SHP77 (cell line): ENCODE data around the gene ADORA1.

Source experiments
- DNase-seq, 2 experiments: peaks; one replicate each; lab custom pipeline; 2025; lab: John Stamatoyannopoulos, UW

The ADORA1 gene

DNA sequence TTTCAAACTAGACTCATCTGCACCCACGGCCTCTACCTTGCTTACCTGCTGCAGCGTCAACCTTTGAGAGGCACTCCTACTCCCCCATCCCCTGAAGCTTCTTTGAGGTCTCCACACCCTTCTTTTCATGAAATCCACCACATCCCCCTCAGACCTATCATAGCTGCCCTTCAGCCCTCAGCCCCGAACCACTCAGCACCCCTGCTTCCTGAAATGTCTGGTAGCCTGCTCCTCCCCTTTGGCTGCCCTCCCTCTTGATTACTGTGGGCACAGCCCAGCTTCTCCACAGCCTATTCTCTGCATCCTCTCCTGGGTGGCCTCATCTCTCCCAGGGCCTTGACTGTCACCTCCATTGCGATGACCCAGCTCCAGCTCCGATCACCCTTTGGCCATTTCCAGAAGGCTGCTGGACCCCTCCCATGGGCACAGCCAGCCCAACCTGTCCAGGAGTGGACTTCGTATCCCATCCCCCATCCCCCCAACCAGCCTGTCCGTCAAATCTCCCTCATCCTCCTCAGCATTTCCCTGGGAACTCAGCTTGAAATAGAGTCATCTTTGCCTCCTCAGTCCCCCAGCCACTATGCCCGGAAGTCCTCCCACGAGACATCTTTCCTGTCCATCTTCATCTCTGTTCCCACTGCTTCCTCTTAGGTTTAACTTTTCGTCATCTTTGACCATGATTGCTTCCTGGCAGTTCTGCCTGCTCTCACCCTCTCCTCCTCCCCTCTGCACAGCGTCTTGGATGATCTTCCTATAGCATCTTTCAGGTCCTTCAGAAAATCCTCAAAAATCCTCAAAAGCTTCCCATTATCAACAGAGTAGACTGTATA is 6.1 kb upstream of the ADORA1 start:
- no peak for DNase-seq

DNA sequence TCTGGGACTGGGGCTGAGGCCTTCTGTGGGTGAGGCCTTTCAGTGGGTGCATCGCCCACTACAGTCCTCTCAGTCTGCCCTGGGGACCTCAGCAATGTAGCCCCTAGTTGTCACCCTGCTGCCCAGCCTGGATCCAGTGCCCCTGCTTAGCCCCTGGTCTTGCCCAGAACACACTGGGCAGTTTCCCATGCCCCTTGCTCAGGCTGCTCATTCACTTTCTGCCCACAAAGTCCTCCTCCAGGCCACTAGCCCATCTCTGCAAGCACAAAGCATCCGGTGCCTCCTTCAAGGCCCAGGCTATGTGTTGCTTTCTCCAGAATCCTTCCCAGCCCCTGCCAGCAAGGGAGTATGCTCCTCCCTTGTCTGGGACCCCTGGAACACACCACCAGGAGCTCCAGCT is 5.4 kb upstream of the ADORA1 start:
- DNase-seq: no peak

DNA sequence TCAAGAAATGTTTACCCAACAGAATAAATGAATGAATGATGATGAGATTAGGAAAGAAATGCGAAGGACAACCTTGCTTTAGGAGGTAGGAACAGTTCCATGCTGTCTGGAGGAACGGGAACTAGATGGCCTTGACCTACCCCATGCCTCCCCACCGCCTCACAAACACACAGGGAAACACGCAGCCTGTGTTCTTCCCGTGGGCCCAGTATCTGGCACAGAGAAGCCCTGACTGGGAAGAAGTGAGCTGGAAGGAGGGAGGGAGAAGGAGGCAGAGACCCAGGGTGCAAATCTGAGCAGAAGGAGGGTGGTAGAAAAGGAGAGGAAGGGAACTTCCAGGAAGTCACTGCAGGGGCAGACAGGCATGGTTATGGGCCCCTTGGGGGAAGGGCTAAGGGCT is 3.5 kb upstream of the ADORA1 start:
- DNase-seq: no peak

DNA sequence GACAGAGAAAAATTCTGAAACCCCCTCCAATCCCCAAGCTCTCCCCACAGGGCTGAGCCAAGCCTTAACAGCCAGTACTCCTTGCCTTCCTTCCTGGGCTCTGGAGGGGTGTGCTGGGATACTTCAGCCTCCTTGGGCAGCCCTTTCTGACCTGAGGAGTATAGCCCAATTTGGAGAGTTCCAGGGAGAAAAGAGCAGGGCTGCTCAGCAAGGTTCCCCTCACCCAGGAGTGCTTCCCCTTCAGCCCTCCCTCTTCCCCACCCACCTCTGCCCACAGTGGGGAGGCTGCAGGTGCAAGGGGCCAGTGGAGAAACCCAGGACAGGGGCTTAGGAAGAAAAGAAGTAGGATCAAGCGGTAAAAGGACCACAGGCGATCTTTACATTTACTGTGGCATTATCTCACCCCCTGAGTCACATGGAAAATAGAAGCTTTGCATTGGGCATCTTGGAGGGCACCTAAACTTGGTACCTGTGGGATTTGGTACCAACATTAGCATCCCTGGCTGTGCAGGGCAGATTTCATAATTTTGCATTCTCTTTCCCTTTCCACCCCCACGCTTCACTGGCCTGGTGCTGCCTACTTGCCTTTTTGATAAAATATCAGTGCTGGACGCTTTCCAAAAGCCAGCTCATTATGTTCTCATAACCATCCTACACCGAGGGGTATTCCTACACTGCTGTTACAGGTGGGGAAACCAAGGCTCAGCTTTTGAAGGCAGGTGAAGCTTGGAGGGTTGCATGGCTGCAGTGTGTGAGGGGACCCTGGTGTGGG is 2.8 kb upstream of the ADORA1 start:
- DNase-seq: no peak

DNA sequence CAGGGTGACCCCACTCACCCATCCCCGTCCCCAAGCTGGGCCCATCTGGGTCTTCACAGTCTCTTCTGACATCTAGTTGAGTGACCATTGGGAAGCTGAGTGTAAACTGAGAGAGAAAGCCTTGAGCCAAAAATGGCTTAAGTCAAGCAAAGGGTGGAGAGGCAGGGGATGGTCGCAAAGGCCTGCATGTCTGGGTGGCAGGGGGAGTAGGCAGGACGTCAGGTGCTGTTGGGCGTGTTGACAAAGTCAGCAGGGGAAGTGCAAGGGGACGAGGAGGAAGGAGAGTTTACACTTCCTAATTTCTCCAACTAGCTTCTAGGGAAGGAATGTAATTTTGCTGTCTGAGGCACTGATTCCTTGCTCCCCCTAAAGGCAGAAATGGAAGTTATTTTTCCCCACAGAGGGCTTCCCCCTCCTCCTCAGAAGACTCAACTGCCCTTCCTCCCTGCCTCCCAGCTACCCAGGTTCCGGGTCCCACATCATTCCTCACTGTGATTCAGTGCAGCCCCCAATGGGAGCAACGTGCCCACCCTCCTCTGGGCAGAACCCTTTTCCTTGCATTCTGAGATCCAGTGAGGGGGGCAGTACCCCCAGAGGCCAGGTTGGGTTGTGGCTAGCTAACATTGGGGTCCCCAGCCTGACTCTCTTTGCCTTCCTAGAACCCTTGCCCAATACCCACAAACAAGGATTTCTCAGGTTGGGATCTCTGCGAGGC is 1.2 kb upstream of the ADORA1 start:
- DNase-seq: no peak

DNA sequence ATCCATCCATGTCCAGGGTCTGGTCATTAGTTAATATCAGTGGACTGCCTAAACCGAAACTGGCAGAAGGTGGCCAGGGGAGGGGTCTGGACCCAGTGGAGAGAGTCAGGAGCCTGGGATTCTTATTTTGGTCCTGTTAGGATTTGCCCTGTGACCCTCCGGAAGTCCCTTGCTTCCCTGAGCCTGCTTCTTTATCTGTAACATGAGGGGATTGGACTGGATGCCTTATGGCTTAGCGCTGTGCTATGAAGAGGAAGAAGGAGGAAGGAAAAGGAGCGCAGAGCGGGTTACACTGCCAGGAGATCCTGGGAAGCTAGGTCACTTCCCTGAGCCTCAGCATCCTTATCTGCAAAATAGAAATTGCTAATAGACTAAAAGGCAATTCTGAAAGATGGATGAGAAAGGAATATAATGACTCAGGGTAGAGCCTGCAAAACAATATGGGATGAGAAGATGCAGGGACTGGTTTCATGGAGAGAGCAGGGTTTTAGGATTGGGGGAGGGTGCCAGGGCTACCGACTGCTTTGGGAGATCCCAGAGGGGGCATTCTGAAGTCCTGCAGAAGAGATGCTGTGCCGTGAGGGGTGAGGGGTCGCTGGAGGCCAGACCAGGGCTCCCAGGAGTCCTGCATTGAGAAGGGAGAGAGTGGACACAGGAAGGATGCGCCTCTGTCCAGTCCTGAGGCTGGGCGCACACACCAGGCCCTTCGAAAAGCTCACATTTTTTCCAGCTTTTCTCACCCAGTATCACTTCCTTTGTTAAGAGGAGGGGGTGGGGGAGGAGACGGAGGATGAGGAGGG is 460 bp upstream of the ADORA1 start:
- DNase-seq: no peak

DNA sequence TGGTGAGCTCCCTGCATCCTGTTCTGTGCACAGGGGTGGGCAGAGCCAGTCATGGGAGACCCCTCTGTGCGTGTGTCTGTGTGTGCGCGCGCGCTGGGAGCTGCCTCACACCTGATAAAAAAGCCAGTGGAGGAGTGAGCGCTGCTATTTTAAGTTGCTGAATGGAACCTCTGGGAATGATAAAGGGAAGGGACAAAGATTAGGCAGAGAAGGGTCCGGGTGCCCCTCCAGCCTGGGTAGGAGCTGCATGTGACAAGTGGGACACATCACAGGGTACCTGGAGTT is 847 bp downstream of the ADORA1 start:
- no peak for DNase-seq

DNA sequence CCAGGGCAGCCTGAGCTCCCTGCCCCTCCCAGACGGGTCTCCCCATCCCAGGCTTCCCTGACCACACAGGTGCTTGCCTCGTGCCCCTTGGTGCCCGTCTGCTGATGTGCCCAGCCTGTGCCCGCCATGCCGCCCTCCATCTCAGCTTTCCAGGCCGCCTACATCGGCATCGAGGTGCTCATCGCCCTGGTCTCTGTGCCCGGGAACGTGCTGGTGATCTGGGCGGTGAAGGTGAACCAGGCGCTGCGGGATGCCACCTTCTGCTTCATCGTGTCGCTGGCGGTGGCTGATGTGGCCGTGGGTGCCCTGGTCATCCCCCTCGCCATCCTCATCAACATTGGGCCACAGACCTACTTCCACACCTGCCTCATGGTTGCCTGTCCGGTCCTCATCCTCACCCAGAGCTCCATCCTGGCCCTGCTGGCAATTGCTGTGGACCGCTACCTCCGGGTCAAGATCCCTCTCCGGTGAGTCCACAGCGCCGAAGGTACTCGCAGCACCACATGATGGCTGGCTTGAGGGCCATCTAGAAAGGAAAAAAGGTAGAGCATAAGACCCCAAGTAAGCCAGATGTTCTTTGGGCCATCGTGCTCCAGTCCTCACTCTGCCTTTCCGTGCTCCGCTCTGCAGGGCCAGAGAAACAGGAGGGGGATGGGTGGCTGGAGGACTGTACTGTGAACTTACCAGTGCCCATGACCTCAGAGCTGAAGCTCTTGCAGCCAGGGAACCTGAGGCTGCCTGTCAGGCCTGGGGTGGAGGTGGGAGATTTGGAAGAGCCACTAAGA is 1.4 kb downstream of the ADORA1 start:
- DNase-seq: no peak

DNA sequence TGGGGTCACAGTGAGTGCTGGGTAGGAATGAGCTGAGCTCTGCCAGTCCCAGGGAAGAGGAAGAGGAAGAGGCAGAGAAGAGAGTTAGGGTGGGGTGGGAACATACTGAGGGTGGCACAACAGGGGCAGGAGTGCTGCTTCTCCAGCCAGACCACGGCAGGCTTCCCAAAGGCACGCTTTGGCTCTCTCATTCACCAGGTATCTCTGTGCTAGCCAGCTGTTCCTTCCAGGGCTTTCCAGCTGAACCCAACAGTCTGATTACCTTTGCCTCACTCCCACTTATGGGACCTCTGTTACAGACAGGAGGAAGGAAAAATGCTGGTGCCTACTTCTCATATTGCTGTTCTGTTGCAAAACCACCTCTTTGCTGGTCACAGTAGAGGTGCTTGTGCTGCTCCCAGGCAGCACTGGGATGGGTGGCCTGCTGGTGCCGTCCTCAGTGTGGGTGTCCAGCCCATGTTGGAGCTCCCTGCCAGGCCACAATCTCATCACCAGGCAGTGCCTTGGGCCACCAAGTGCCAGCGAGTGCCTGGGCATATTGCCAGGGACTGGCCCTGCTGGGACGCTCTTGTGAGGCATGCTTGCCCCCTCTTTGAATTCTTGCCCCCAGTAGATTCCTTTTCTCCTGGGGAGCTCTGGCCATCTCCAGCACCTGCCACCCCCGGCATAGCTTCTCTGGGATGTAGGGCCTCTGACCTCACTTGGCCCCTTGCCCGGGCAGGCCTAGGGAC is 2.1 kb downstream of the ADORA1 start:
- no peak for DNase-seq

DNA sequence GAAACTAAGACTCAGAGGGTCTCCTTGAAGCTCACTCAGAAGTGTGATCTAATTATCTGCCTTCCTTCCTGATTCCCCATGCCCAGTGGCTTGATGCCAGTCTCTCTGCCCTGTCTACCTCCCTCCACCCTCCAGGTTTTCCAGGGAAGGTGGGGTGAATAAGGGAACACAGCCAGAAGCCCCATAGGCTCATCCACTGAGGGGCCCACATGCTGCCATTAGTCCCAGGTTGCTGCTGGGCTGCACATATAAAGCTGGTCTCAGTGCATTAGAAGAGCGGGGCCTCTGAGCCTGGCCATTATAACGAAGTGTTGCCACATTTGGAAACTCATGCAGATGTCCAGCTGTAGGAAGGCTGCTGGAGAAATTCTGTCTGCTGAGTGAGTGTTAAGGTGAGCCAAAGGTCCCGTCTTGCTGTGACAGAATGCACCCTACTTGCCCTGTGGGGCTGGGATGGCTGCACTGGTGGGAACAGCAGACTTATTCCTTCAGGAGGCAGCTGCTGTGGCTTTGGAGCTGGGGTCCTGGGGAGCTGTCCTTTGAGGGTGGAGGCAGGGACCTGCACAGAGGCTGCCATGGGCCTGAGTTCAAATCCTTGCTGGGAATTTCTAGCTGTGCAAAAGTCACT is 2.9 kb downstream of the ADORA1 start:
- no peak for DNase-seq

DNA sequence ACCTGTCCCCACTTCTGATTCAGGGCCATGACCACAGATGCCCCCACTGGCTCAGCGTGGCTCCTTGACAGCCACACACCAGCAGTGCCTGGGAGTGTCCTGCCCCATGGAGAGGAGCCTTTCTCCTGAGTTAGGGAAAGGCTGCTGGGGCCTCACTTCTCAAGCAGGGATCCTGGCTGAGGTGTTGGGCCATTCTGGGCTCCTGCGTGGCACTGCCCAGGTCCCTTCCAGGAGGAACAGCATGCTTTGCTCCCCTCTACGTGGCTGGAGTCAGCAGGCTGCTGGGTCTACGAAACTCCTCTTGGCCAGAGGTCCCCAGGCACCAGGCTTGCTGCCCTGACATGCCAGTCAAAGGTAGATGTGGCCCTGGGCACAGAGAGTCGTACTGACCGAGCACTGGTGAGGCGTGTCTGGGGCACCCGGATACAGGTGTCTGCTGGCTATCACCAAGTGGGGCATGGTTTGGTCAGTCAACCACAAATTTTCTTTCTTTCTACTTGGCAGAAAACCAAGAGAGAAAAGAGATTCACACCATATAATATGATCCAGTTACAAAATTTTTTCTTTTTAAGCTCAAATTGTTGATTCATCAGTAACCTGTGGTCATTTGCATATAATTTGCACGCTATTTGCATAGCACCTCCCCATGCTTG is 4.1 kb downstream of the ADORA1 start:
- DNase-seq: no peak

DNA sequence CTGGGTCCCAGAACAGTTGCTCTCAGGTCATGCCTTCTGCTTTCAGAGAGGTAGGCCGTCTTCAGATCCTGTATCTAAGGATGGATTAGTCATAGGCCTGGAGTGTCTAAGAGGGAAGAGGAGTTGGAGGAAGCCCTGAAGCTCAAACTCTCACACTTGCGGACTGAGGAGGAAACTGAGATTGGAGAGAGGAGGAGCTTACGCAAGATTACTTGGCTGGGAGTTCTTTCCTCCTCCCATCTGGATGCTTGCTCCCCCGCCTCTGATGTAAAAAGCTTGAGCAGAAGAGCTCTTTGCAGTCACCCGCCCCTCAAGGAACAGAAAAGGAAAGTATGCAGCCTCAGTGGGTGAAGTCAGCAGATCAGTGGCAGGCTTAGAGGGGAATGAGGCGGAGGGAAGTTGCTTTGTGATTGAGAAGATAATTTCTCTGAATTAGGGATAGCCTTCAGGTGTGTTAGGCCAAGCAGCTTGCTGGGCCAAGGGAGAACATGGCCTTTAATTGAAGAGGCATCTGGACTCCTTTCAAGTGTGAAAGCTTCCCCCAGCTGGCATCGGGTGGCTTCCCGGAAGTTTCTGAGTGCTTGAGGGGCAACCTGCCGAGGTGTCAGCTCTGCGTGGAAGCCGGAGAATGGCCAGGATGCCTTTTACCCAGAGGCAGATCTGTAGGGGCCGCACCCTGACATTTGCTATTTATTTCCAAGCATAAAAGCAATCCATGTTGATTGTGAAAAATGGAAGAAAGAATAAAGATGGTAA is 6.6 kb downstream of the ADORA1 start:
- no peak for DNase-seq

DNA sequence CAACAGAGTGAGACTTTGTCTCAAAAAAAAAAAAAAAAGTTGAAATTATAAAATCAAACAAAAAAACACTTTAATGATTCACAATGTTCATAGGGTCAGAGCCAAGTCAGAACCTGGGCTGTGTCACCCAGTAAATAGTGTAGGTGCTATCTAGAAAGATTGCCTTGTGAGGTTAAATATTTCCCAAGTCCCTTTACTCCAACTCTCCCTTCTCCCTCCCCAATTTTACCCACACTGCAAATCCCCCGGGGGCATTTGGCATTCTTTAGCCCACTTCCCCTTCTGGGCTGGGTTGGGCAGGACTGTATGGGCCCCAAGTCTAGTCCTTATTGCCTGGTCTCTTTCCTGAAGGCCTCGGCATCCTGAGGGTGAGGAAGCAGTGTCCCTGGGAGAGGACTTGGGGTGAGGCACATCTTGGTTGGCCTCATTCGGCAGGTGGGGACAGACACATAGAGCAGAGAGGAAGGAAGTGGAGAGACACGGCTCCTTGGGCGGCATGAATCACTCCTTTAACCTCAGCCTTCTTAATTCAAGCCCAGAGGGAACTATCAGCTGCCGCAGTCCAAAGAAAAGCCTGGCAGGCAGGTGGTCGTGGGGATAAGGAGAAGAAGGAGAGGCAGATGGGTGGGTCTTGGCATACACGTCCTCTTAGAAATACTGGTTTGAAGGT is 8.2 kb downstream of the ADORA1 start:
- no peak for DNase-seq

DNA sequence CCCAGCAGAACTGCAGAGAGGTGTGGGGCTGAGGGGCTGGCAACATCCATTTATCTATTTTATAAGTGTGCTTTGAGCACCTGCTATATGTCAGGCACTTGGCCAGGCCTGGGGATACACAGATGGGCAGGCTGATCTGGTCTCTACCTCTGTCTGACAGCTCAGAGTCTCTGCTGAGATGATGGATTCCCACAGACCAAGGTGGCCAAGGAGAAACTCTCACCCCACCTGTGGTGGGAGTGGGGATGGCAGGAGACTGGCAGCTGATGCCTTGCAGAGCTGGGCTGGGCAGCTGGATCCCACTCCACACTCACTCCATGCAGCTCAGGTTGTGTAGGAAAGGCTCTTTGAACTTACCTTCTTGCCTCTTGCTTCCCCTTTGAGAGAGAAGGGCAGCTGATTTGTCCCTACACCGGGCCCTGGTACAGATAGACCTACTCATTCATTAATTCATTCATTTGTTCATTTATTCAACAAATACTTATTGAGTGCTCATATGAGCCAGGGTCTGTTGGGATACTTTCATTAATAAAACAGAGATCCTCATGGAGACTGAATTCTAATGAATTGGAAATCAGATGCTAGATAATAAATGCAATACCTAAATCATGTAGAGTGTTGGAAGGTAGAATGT is 9.0 kb downstream of the ADORA1 start:
- DNase-seq: no peak

DNA sequence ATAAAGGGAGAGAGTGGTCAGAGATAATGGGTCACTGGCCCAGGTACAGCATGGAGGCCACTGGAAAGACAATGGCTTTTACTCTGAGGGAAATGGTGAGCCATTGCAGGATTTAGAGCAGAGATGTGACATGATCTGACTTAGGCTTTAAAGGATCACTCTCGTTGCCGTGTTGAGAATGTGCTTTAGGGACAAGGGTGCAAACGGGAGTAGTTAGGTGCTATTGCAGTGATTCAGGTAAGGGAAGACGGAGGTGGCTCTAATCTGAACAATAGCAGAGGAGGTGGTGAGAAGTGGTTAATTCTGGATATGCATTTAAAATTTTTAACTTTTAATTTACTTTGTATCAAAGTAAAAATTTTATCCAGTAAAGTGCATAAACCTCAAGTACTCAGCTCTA is 9.8 kb downstream of the ADORA1 start:
- no peak for DNase-seq

DNA sequence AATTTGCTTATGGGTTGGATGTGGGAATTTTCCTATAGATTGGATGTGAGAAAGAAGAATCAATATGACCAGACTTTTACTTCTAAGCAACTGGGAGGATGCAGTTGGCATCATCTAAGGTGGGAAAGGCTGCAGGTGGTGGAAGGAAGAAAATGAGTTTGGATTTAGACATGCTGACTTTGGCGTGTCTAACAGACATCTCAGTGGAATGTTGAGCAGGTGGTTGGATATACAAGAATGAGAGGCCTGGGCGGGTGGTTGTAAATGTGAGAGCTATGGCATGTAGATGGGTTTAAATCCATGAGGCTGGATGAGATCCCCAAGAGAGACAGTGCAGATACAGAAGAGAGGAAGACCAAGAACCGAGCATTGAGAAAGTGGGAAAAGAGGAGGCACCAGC is 10.5 kb downstream of the ADORA1 start:
- no peak for DNase-seq

DNA sequence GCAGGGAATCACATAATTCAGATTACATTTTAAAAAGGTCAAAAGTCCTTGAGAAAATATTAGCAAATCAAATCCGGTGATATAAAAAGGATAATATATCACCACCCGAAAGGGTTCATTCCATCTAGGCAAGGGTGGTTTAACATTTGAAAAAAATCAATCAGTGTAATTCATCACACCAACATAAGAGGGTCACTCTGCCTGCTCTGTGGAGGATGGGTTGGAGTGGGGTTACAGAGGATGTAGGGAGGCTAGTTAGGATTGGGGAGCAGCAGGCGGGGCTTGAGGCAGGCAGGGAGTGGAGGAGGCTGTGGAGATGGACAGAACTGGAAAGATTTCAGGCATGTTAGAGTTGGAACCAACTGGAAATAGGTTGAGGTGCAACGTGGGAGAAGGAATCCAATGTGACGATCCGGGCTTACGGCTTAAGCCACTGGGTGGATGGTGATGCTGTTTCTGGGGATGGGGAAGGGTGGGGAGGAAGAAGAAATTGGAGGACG is 12.5 kb downstream of the ADORA1 start:
- no peak for DNase-seq
